A549 (cell line): ENCODE data around the gene PRR5. TPM values are rescaled to one million over a fixed set of nuclear protein-coding genes. Genes with fewer than 3 reads are reported as not detected.
"Not testable (repeated sequence)": the region's sequence is repeated elsewhere in the genome, so short reads cannot be mapped to it uniquely, and the experiment has no call there.

Source experiments
- ATAC-seq, 2 experiments: fragments of 200-7000 bp in 1 of 2; fragments of >200 bp in 1 of 2; cut with Nextera tagmentation in 1 of 2; cut with Tn5 transposase in 1 of 2; 3 replicates each; pipeline versions ENCODE4 v1.8.0 to v1.9.1; 2018 to 2020; ENCODE audit warnings: mild to moderate bottlenecking in 1 of 2, moderate library complexity in 1 of 2
- CTCF ChIA-PET: fragments of 300-600 bp; sonication (Branson Sonifier 250); formaldehyde crosslinking; extraction: SDS; loops from one replicate; lab custom pipeline; 2021; ENCODE audit warnings: antibody characterized with exemption, inconsistent platforms; lab: Yijun Ruan, JAX
- POLR2A ChIA-PET: fragments of 350-600 bp; formaldehyde crosslinking; extraction: SDS; loops from one replicate; lab custom pipeline; 2021; ENCODE audit warnings: antibody characterized with exemption, inconsistent platforms; lab: Yijun Ruan, JAX
- DNase-seq, 2 experiments: peaks; one replicate each; pipeline versions ENCODE4 v3.0.0 to v3.0.0-alpha.2; 2011 to 2016; ENCODE audit warnings: low read depth in 1 of 2, low spot score in 1 of 2
- FAIRE-seq: peaks from 2 replicates; lab custom pipeline; 2011; peaks lifted over from hg19 to GRCh38; lab: Jason Lieb, UNC
- H3K27ac ChIP-seq, 2 experiments: fragments of >200 bp; sonication (Bioruptor Twin); formaldehyde crosslinking; 3 replicates each; pipeline ENCODE4 v1.5.1; 2016 to 2017
- H3K4me1 ChIP-seq: fragments of >200 bp; sonication (Bioruptor Twin); formaldehyde crosslinking; 3 replicates; pipeline ENCODE4 v1.6.1; 2016
- H3K4me2 ChIP-seq: fragments of >200 bp; sonication (Bioruptor Twin); formaldehyde crosslinking; 3 replicates; pipeline ENCODE4 v1.6.1; 2016
- H3K4me3 ChIP-seq: fragments of >200 bp; sonication (Bioruptor Twin); formaldehyde crosslinking; 3 replicates; pipeline ENCODE4 v1.5.1; 2016
- H3K9me3 ChIP-seq: fragments of >200 bp; sonication (Bioruptor Twin); formaldehyde crosslinking; 3 replicates; pipeline ENCODE4 v1.6.1; 2016
- CEBPB ChIP-seq, 2 experiments: fragments of >200 bp in 1 of 2; sonication (Bioruptor Twin) in 1 of 2; formaldehyde crosslinking in 1 of 2; IDR thresholded peaks; 2 replicates each; pipeline ENCODE4 v1.6.1; 2012 to 2016
- HEYL ChIP-seq: fragments of 250-450 bp; sonication (Bioruptor Pico); IDR thresholded peaks from 2 replicates; pipeline ENCODE4 v1.8.0; 2021; ENCODE audit warnings: mild to moderate bottlenecking, moderate library complexity
- HOXB13 ChIP-seq: fragments of 250-450 bp; sonication (Bioruptor Pico); IDR thresholded peaks from 2 replicates; pipeline ENCODE4 v1.5.0; 2020; ENCODE audit warnings: low read depth, mild to moderate bottlenecking, moderate library complexity
- KDM1A ChIP-seq: fragments of 200-600 bp; sonication (generic); IDR thresholded peaks from 2 replicates; pipeline ENCODE4 v1.6.1; 2016; ENCODE audit warnings: low read depth, mild to moderate bottlenecking
- MAFK ChIP-seq: fragments of 450-650 bp; IDR thresholded peaks from 2 replicates; pipeline ENCODE4 v1.6.1; 2014; ENCODE audit not compliant: partially characterized antibody
- NR3C1 ChIP-seq: fragments of >200 bp; sonication (Bioruptor Twin); formaldehyde crosslinking; IDR thresholded peaks from 3 replicates; pipeline ENCODE4 v1.6.1; 2017
- RARB ChIP-seq: fragments of 250-450 bp; sonication (Bioruptor Pico); IDR thresholded peaks from 2 replicates; pipeline ENCODE4 v1.8.0; 2021; ENCODE audit warnings: mild to moderate bottlenecking, moderate library complexity
- SREBF2 ChIP-seq: fragments of 450-650 bp; IDR thresholded peaks from 2 replicates; pipeline ENCODE4 v1.6.1; 2014; ENCODE audit warnings: mild to moderate bottlenecking, moderate library complexity
- ZFP36 ChIP-seq: fragments of 450-650 bp; IDR thresholded peaks from 2 replicates; pipeline ENCODE4 v1.6.1; 2014; ENCODE audit warnings: borderline replicate concordance; ENCODE audit not compliant: partially characterized antibody
- WGBS: methylation state at CpG from one replicate; pipeline ENCODE4 v1.1.6; 2017; ENCODE audit errors: missing lambda C conversion rate; 5-methylcytosine and 5-hydroxymethylcytosine counted together
- polyA plus RNA-seq, 4 experiments: library from polyadenylated mRNA; depleted of rRNA in 3 of 4; stranded (reverse); fragments of >200 nt; fragmentation: RNase III in 1 of 4; extraction: RNeasy Plus Mini Kit Qiagen cat#74134 plus additional on column Dnase treatment in 1 of 4; gene quantifications; 2 replicates in 3 of 4; 3 replicates in 1 of 4; pipeline ENCODE4 v1.2.3, GENCODE V29; 2011 to 2017
- TF ChIP-seq, protein P1 (sequence below): fragments of >200 bp; sonication (Bioruptor Twin); formaldehyde crosslinking; IDR thresholded peaks from 2 replicates; pipeline ENCODE4 v1.6.1; 2016
- TF ChIP-seq, protein P2 (sequence below): fragments of >200 bp; sonication (Bioruptor Twin); formaldehyde crosslinking; IDR thresholded peaks from 3 replicates; pipeline ENCODE4 v1.6.1; 2016
- TF ChIP-seq, protein P3 (sequence below): fragments of 200-600 bp; sonication (generic); IDR thresholded peaks from 2 replicates; pipeline ENCODE4 v1.6.1; 2016; ENCODE audit warnings: antibody characterized with exemption, mild to moderate bottlenecking, moderate library complexity

Gene PRR5
- polyA plus RNA-seq, 2 of the 4 experiments (the other 2 are of a cell fraction) = 7.1 to 19.5 TPM

DNA sequence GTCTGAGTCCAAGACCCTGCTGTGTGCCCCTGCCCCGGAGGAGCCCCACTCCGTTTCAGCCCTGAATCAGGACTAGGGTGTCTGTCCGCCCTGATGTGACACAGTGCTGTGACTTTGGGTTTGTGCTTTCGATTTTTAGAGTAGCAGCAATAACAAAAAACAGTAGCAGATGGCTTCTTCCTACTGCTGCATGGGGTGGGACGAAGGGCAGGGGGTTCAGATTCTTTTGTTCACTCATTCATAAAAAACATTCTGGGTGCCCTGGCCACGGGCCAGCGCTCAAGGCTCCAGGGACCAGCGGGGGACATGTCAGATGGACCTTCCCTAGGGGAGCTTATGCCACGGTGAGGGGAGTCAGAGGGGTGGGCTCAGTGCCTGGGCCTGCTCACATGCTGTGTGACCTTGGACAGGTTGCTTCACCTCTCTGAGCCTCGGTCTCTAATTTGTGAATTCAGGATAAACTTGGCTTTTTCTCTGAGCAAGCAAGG lies 24.6 kb upstream of the PRR5 start:
- ChIA-PET POLR2A (no interaction called here), CTCF (interaction anchor here (1.3 to 2.4 kb wide), 2 partner anchors 8 to 684 kb away, joined by 4 to 9 read pairs; no protein-coding TSS in a partner anchor)
- peak overlapping the region; percentile 48 for H3K4me3 ChIP-seq
- H3K4me1 ChIP-seq = peaks cover 25% of the 10 kb centered on the region; the same call in 1 of the 3 replicates
- 39% methylated on average over 7 of the region's 10 CpGs for WGBS
- H3K4me2 ChIP-seq = peak overlapping the region; percentile 80
- DNase-seq = no peak
- no peaks in the 10 kb centered on the region for H3K9me3 ChIP-seq
- TF ChIP-seq, protein P1, sequence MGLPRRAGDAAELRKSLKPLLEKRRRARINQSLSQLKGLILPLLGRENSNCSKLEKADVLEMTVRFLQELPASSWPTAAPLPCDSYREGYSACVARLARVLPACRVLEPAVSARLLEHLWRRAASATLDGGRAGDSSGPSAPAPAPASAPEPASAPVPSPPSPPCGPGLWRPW = no peak
- TF ChIP-seq ZFP36 (peak; percentile 68), KDM1A (peak; percentile 82; the same call in 1 of the 2 replicates)
- TF ChIP-seq, all 56 proteins: peak for 2
- no peak for FAIRE-seq
- no peak; a peak in 1 of 6 replicates for ATAC-seq
- H3K27ac ChIP-seq = peak overlapping the region; percentile 88 to 99

DNA sequence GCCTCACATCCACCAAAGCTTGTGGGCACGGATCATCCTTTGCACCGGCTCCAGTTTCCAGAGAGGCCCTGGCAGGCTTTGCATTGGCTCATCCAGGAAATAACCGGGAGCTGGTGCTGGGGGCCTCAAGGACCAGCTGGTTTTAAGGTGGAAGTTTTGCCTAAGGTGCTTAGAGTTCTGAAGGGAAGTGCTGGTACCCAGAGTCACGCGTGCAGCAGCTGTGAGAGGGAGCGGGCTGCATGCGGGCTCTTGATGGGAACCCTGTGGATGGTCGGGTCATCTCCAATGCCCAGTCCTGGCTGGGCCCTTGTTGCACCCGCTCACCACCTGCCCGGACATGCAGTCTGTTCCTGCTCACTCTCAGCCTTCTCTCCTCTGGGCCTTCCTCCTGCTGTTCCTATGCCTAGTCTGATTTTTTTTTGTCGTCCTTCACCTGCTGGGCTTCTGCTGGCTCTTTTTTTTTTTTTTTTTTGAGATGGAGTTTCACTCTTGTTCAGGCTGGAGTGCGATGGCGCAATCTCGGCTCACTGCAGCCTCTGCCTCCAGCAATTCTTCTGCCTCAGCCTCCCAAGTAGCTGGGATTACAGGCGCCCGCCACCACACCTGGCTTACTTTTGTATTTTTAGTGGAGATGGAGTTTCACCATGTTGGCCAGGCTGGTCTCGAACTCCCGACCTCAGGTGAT lies 24.0 kb upstream of the PRR5 start:
- POLR2A ChIA-PET = no interaction called here
- 79% methylated on average over 16 of the region's 18 CpGs for WGBS
- no peaks in the 10 kb centered on the region for H3K9me3 ChIP-seq
- FAIRE-seq = no peak
- DNase-seq = no peak
- H3K4me1 ChIP-seq = peaks cover 25% of the 10 kb centered on the region; the same call in 1 of the 3 replicates
- TF ChIP-seq HEYL (no peak), KDM1A (no peak), CEBPB (IDR thresholded peaks at IDR 0.05) (peak in 1 of 2 experiments; percentile 48; a peak in 2 of 4 replicates)
- TF ChIP-seq, protein P2, sequence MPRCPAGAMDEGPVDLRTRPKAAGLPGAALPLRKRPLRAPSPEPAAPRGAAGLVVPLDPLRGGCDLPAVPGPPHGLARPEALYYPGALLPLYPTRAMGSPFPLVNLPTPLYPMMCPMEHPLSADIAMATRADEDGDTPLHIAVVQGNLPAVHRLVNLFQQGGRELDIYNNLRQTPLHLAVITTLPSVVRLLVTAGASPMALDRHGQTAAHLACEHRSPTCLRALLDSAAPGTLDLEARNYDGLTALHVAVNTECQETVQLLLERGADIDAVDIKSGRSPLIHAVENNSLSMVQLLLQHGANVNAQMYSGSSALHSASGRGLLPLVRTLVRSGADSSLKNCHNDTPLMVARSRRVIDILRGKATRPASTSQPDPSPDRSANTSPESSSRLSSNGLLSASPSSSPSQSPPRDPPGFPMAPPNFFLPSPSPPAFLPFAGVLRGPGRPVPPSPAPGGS = no peak
- TF ChIP-seq, all 56 proteins: peak for 1
- H3K27ac ChIP-seq = peak overlapping the region; percentile 88 to 99
- no peak for ATAC-seq
- peak overlapping the region; percentile 80 for H3K4me2 ChIP-seq
- CTCF ChIA-PET = no interaction called here
- H3K4me3 ChIP-seq = peak overlapping the region; percentile 48

DNA sequence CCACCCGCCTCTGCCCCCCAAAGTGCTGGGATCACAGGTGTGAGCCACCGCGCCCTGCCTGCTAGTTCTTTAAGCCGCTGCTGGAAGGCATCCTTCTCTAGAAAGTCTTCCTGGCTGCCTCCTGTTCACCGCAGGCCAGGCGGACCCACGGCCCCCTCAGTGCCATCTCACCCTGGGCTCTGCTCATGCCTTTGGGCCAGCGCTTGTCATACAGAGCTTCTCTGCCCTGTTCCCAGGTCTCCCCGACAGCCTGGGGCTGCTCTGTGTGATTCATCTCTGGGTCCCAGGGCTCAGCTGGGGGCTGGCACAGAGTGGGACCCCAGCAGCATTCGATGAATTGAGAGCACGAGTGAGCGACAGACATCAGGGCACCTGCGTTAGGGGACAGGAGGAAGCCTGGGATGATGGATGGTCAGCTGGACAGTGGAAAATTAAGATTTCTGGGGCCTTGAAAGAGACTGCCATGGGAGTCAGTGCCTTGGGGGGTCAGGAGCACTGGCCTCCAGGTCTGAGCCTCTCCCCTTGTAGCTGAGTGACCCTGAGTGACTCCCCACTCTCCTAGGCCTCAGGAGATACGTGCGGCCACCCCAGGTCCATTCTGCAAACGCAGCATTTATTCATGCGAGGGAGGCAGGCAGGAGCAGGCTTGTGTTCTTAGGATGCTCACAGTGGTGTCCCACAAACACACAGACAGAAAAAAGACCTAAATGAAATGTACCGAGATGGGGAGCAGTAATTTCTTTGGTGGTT lies 23.3 kb upstream of the PRR5 start:
- Histone ChIP-seq H3K9me3 (no peaks in the 10 kb centered on the region), H3K4me3 (no peak overlapping the region), H3K4me1 (peaks cover 25% of the 10 kb centered on the region; the same call in 1 of the 3 replicates), H3K4me2 (peak overlapping the region; percentile 80; the same call in 2 of the 3 replicates), H3K27ac (peak overlapping the region in 1 of 2 experiments; percentile 99; a peak in 3 of 6 replicates)
- ChIA-PET CTCF (interaction anchor here (1.0 kb wide), 2 partner anchors 8 to 597 kb away, joined by 3 to 4 read pairs; no protein-coding TSS in a partner anchor), POLR2A (no interaction called here)
- 87% methylated on average over 16 of the region's 18 CpGs for WGBS
- no peak for FAIRE-seq
- no peak for DNase-seq
- no peak for ATAC-seq
- TF ChIP-seq MAFK = peak; percentile 43
- no peak for TF ChIP-seq SREBF2

DNA sequence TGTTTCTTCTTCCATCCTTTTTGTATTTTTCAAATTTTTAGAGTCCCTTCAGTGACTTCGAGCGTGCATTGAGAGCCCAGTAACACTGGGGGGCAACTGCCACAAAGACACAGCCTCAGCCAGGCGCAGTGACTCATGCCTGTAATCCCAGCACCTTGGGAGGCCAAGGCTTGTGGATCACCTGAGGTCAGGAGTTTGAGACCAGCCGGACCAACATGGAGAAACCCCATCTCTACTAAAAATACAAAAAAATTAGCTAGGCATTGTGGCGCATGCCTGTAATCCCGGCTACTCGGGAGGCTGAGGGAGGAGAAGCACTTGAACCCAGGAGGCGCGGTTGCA lies 22.7 kb upstream of the PRR5 start:
- H3K9me3 ChIP-seq, ATAC-seq, DNase-seq, FAIRE-seq, H3K4me3 ChIP-seq, POLR2A ChIA-PET, H3K4me2 ChIP-seq: not testable (repeated sequence)
- Histone ChIP-seq H3K4me1 (peaks cover 26% of the 10 kb centered on the region; the same call in 2 of the 3 replicates), H3K27ac (peak overlapping the region in 1 of 2 experiments; percentile 99; a peak in 3 of 6 replicates)
- WGBS = 89% methylated on average over 8 of the region's 9 CpGs
- CTCF ChIA-PET = interaction anchor here (1.0 kb wide), 2 partner anchors 9 to 598 kb away, joined by 3 to 4 read pairs; no protein-coding TSS in a partner anchor

DNA sequence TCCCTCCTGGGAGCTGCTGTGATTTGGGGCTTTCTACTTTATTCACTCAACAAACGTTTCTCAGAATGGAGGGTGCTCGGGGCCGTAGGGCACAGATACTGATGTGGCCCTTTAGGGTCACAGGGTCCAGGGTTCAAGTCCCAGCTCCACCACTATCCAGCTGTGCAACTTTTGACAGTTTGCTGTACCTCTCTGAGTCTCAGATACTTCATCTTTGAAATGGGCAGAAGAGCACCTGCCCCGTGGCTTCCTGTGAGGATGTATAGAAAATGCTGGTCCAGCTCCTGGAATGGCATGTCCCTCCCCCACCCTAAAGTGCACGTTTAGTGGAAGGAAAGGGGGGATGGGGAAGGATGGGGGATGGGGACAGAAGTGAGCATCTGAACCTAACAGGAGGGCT lies 21.9 kb upstream of the PRR5 start:
- H3K4me3 ChIP-seq = no peak overlapping the region
- CTCF ChIA-PET = interaction anchor here (2.0 kb wide), 1 partner anchor 17 kb away, joined by 5 read pairs; no protein-coding TSS in a partner anchor
- H3K4me1 ChIP-seq = peaks cover 33% of the 10 kb centered on the region
- TF ChIP-seq, protein P3, sequence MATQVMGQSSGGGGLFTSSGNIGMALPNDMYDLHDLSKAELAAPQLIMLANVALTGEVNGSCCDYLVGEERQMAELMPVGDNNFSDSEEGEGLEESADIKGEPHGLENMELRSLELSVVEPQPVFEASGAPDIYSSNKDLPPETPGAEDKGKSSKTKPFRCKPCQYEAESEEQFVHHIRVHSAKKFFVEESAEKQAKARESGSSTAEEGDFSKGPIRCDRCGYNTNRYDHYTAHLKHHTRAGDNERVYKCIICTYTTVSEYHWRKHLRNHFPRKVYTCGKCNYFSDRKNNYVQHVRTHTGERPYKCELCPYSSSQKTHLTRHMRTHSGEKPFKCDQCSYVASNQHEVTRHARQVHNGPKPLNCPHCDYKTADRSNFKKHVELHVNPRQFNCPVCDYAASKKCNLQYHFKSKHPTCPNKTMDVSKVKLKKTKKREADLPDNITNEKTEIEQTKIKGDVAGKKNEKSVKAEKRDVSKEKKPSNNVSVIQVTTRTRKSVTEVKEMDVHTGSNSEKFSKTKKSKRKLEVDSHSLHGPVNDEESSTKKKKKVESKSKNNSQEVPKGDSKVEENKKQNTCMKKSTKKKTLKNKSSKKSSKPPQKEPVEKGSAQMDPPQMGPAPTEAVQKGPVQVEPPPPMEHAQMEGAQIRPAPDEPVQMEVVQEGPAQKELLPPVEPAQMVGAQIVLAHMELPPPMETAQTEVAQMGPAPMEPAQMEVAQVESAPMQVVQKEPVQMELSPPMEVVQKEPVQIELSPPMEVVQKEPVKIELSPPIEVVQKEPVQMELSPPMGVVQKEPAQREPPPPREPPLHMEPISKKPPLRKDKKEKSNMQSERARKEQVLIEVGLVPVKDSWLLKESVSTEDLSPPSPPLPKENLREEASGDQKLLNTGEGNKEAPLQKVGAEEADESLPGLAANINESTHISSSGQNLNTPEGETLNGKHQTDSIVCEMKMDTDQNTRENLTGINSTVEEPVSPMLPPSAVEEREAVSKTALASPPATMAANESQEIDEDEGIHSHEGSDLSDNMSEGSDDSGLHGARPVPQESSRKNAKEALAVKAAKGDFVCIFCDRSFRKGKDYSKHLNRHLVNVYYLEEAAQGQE = no peak
- peak; percentile 22 for TF ChIP-seq ZFP36
- TF ChIP-seq NR3C1 = no peak
- TF ChIP-seq HOXB13 (CRISPR knock-in tag) = no peak
- TF ChIP-seq RARB (CRISPR knock-in tag) = no peak
- no peak overlapping the region; a peak in 1 of 6 replicates for H3K27ac ChIP-seq
- no peak for FAIRE-seq
- 76% methylated on average over 4 of the region's 5 CpGs for WGBS
- no peak for DNase-seq
- H3K9me3 ChIP-seq = no peaks in the 10 kb centered on the region
- ATAC-seq = no peak
- POLR2A ChIA-PET = no interaction called here
- H3K4me2 ChIP-seq = no peak overlapping the region
